Right lobe of liver (tissue), 6 donors: ENCODE results near the gene BMP7. TPM values are rescaled to one million over a fixed set of nuclear protein-coding genes. Genes with fewer than 3 reads are reported as not detected.

Experiments
- ATAC-seq, 4 donors: fragments of 200-7000 bp; cut with Tn5 transposase; one replicate each; pipeline ENCODE4 v1.9.1; 2020; ENCODE audit warnings: mild to moderate bottlenecking in 4 of 4, moderate library complexity in 4 of 4
- DNase-seq, 3 donors: peaks; one replicate each; pipeline ENCODE4 v3.0.0-alpha.2; 2020
- H3K27ac ChIP-seq, 3 donors: fragments of 200-600 bp; one replicate each; pipeline ENCODE4 v1.8.0; 2022
- H3K27me3 ChIP-seq, 2 donors: fragments of 200-600 bp; one replicate each; pipeline ENCODE4 v1.8.0; 2022
- H3K36me3 ChIP-seq, 4 donors: fragments of 200-600 bp; sonication (generic) in 1 of 4; one replicate each; pipeline versions ENCODE4 v1.5.1 to v1.8.0; 2017 to 2022; ENCODE audit warnings: control low read depth in 1 of 4
- H3K4me1 ChIP-seq, 4 donors: fragments of 200-600 bp; sonication (generic) in 1 of 4; one replicate each; pipeline versions ENCODE4 v1.5.1 to v1.8.0; 2017 to 2022; ENCODE audit warnings: control low read depth in 1 of 4
- H3K4me3 ChIP-seq, 3 donors: fragments of 200-600 bp; one replicate each; pipeline ENCODE4 v1.8.0; 2022
- H3K9me3 ChIP-seq, 4 donors: fragments of 200-600 bp; sonication (generic) in 1 of 4; one replicate each; pipeline versions ENCODE4 v1.5.1 to v1.8.0; 2017 to 2022; ENCODE audit warnings: control low read depth in 1 of 4
- POLR2A ChIP-seq: fragments of 450-650 bp; IDR thresholded peaks from one replicate; pipeline ENCODE4 v1.6.1; 2017; ENCODE audit warnings: antibody characterized with exemption, mild to moderate bottlenecking
- WGBS: methylation state at CpG from one replicate; pipeline ENCODE4 v1.1.6; 2018; ENCODE audit warnings: low coverage, low lambda C conversion rate; ENCODE audit not compliant: insufficient coverage; ENCODE audit errors: missing lambda C conversion rate; 5-methylcytosine and 5-hydroxymethylcytosine counted together
- intact Hi-C, 2 donors: fragments of 100-400 bp; cut with DNase I; formaldehyde crosslinking; loops; one replicate each; pipeline versions ENCODE4 v1.11.2 to v1.14.1; 2022
- total RNA-seq, 6 experiments: library from RNA; depleted of rRNA in 2 of 6; stranded (reverse); fragments of >200 nt in 2 of 6; fragmentation: NEBNext Ultra II Directional in 3 of 6; extraction: Animal tissue kit (Norgen Biotek cat#: 25700) in 3 of 6; gene quantifications; one replicate each; pipeline versions ENCODE4 v1.1.0 to v1.2.4, GENCODE V29; 2016 to 2023
- TF ChIP-seq, protein P1 (sequence below), 4 donors: fragments of 200-600 bp in 3 of 4; fragments of 450-650 bp in 1 of 4; IDR thresholded peaks; one replicate each; pipeline versions ENCODE4 v1.5.1 to v1.8.0; 2016 to 2022; ENCODE audit warnings: antibody characterized with exemption in 4 of 4, mild to moderate bottlenecking in 2 of 4
- donor health status: DM: no; HTN: yes; CAD: no.
- donor health status: DM: no; HTN: no; CAD: no.
- donor health status: DM: no; HTN: no; CAD: no.
- donor health status: DM: no; HTN: yes; CAD: no.
- donor health status: DM: no; HTN: yes; CAD: no.

The BMP7 gene
- total RNA-seq, 6 experiments from 2014 or later = not detected

DNA sequence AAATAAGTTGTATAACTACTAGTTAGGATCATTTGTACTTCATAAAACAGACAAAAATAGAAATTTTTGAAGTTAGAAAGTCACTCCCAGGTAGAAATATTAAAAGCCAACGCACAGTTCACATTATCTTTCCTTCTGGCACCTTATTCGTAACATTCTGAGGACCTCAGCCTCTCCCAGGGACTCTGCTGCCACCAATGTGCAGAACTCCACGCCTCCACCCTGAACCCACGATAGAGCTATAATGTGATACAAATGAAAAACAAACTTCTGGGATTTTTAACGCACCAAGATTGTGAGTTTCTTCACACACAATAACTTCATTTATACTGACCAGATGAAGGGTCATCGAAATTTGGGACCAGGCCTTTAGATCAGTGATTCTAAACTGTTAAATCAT lies 9.5 kb downstream of the BMP7 start:
- Histone ChIP-seq H3K27ac (no peak overlapping the region), H3K9me3 (no peaks in the 10 kb centered on the region), H3K4me3 (no peak overlapping the region), H3K4me1 (no peaks in the 10 kb centered on the region), H3K36me3 (no peaks in the 10 kb centered on the region), H3K27me3 (no peaks in the 10 kb centered on the region)
- DNase-seq = no peak
- TF ChIP-seq POLR2A = no peak
- TF ChIP-seq, protein P1, sequence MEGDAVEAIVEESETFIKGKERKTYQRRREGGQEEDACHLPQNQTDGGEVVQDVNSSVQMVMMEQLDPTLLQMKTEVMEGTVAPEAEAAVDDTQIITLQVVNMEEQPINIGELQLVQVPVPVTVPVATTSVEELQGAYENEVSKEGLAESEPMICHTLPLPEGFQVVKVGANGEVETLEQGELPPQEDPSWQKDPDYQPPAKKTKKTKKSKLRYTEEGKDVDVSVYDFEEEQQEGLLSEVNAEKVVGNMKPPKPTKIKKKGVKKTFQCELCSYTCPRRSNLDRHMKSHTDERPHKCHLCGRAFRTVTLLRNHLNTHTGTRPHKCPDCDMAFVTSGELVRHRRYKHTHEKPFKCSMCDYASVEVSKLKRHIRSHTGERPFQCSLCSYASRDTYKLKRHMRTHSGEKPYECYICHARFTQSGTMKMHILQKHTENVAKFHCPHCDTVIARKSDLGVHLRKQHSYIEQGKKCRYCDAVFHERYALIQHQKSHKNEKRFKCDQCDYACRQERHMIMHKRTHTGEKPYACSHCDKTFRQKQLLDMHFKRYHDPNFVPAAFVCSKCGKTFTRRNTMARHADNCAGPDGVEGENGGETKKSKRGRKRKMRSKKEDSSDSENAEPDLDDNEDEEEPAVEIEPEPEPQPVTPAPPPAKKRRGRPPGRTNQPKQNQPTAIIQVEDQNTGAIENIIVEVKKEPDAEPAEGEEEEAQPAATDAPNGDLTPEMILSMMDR (IDR thresholded peaks at IDR 0.05) = no peak
- WGBS = 59% methylated on average over 5 of the region's 6 CpGs
- no peak for ATAC-seq
- intact Hi-C loops = no loop called here

DNA sequence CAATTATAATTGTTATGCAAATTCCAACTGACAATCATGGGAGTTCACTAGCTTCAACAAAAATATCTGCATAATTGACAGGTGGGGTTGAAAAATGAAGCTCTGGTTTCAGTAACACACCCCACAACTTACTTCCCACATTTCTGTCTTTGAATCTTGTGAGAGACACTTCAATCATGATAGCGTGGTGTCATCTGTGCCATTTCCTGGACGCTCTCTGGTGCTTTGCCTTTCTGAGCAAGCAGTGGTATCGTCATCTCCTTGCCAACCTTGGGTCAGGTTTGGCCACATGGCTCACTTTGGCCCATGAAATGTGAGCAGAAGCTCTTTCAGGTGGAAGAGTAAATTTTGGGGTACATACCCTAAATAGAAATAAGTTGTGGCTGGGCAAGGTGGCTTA lies 10.2 kb downstream of the BMP7 start:
- Histone ChIP-seq H3K4me3 (no peak overlapping the region), H3K4me1 (no peaks in the 10 kb centered on the region), H3K27me3 (no peaks in the 10 kb centered on the region), H3K9me3 (no peaks in the 10 kb centered on the region), H3K27ac (no peak overlapping the region), H3K36me3 (no peaks in the 10 kb centered on the region)
- intact Hi-C loops = no loop called here
- DNase-seq (no peak), ATAC-seq (no peak)
- 74% methylated on average over 3 of the region's 3 CpGs for WGBS
- TF ChIP-seq, protein P1 (IDR thresholded peaks at IDR 0.05) = no peak
- no peak for TF ChIP-seq POLR2A

DNA sequence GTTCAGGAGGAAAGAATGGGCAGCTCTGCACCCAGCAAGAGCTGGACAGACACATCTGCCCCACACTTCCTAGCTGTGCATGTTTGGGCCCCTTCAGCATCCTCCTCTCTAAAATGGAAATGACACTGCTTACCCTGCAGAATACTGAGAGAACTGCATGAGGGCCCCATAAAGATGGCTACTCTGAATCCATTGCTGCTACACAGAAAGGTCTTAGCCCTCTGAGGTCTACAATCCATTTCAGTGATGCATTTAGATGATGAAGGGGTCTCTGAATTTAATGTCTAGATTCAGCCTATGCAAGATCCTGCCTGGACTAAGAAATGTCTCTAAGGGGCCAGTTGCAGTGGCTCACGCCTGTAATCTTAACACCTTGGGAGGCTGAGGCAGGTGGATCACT lies 11.3 kb downstream of the BMP7 start:
- Histone ChIP-seq H3K4me3 (no peak overlapping the region), H3K27ac (no peak overlapping the region), H3K4me1 (no peaks in the 10 kb centered on the region), H3K9me3 (no peaks in the 10 kb centered on the region), H3K27me3 (no peaks in the 10 kb centered on the region), H3K36me3 (no peaks in the 10 kb centered on the region)
- no peak for ATAC-seq
- DNase-seq = no peak
- 80% methylated on average over 1 of the region's 1 CpG for WGBS
- TF ChIP-seq POLR2A = no peak
- TF ChIP-seq, protein P1 (IDR thresholded peaks at IDR 0.05) = no peak
- intact Hi-C loops = no loop called here

DNA sequence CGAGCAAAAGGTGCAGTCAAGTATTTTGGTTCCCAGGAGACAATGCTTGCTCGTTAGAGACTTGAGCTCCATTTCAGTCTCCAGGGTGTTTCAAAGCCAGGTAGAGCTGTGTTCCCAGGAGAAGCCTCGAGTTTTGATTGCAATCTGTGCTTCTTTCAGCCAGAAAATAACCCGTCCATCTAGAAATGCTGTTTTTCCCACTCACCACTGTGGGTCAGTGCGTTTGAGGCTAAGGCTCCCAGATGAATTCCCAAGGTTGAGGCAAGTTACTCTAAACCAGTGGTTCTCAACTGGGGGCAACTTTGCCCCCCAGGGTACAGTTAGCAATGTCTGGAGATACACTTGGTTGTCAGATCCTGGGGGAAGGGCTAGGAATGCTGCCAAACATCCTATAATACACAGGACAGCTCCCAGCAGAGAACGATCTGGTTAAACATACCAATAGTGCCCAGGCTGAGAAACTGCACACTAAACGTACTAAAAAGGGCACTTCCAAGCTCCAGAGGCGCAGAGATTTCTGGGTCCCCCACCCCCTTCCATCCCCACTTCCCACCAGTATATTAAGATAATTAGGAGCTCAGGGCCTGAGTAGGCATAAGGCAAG lies 13.8 kb downstream of the BMP7 start:
- no peak for DNase-seq
- intact Hi-C loops = no loop called here
- H3K4me3 ChIP-seq = no peak overlapping the region
- no peaks in the 10 kb centered on the region for H3K27me3 ChIP-seq
- ATAC-seq = no peak
- H3K27ac ChIP-seq = no peak overlapping the region
- H3K36me3 ChIP-seq = no peaks in the 10 kb centered on the region
- no peaks in the 10 kb centered on the region for H3K4me1 ChIP-seq
- no peaks in the 10 kb centered on the region for H3K9me3 ChIP-seq
- TF ChIP-seq, protein P1 (IDR thresholded peaks at IDR 0.05) = no peak
- TF ChIP-seq POLR2A = no peak
- 51% methylated on average over 6 of the region's 8 CpGs for whole genome bisulfite sequencing

DNA sequence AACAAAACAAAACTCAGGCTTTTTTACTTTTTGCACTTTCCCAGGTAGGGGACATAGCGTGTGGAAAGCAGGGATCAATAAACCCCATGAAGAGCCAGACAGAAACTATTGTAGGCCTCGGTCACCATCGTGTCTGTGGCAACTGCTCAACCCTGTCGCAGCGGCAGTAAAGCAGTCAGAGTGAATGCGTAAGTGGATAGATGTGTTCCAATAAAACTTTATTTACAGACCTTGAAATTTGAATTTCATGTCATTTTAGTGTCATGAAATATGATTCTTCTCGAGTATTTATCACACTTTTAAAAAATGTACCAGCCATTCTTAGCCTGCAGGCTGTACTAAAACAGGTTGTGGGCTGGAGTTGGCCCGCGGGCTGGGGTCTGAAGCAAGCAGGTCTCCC lies 14.5 kb downstream of the BMP7 start:
- WGBS = 72% methylated on average over 9 of the region's 9 CpGs
- TF ChIP-seq, protein P1 (IDR thresholded peaks at IDR 0.05) = no peak
- TF ChIP-seq POLR2A = no peak
- no peaks in the 10 kb centered on the region for H3K4me1 ChIP-seq
- no peak for ATAC-seq
- no peak overlapping the region for H3K4me3 ChIP-seq
- no peak for DNase-seq
- H3K9me3 ChIP-seq = no peaks in the 10 kb centered on the region
- H3K27me3 ChIP-seq = no peaks in the 10 kb centered on the region
- H3K27ac ChIP-seq = no peak overlapping the region
- H3K36me3 ChIP-seq = no peaks in the 10 kb centered on the region
- intact Hi-C loops = no loop called here
